NOMO-1 treated with DMSO at 0.1 percent for 48 hours (cell line): ENCODE measurements around the gene CTTNBP2.

ENCODE experiments used
- DNase-seq: peaks from one replicate; lab custom pipeline; 2025; ENCODE audit not compliant: unreplicated experiment; lab: John Stamatoyannopoulos, UW

The CTTNBP2 gene

GRCh38 chr7:117872561-117873309 lies 506 bp downstream of the CTTNBP2 start:
- DNase-seq = no peak

- no peak for DNase-seq
Measured at GRCh38 chr7:117871778-117872538, 1.3 kb downstream of the CTTNBP2 start.

GRCh38 chr7:117871401-117871777 lies 1.9 kb downstream of the CTTNBP2 start:
- no peak for DNase-seq

GRCh38 chr7:117870448-117871130 lies 2.7 kb downstream of the CTTNBP2 start:
- DNase-seq = no peak

GRCh38 chr7:117869374-117869773 lies 3.9 kb downstream of the CTTNBP2 start:
- DNase-seq = no peak

GRCh38 chr7:117863618-117864017 lies 9.6 kb downstream of the CTTNBP2 start:
- no peak for DNase-seq

- DNase-seq = no peak
Measured at GRCh38 chr7:117862378-117862777, 10.9 kb downstream of the CTTNBP2 start.

GRCh38 chr7:117859246-117859812 lies 13.9 kb downstream of the CTTNBP2 start:
- no peak for DNase-seq

- DNase-seq = no peak
Measured at GRCh38 chr7:117858712-117859111, 14.5 kb downstream of the CTTNBP2 start.

GRCh38 chr7:117857718-117858117 lies 15.5 kb downstream of the CTTNBP2 start:
- no peak for DNase-seq

- DNase-seq = no peak
Measured at GRCh38 chr7:117856196-117856595, 17.0 kb downstream of the CTTNBP2 start.

GRCh38 chr7:117854186-117854585 lies 19.1 kb downstream of the CTTNBP2 start:
- DNase-seq = no peak

GRCh38 chr7:117848941-117849340 lies 24.3 kb downstream of the CTTNBP2 start:
- no peak for DNase-seq

GRCh38 chr7:117844678-117845077 lies 28.6 kb downstream of the CTTNBP2 start:
- no peak for DNase-seq

GRCh38 chr7:117841611-117842010 lies 31.6 kb downstream of the CTTNBP2 start:
- DNase-seq = no peak

- DNase-seq = no peak
Measured at GRCh38 chr7:117841011-117841410, 32.2 kb downstream of the CTTNBP2 start.

GRCh38 chr7:117839507-117839906 lies 33.7 kb downstream of the CTTNBP2 start:
- no peak for DNase-seq

- DNase-seq = no peak
Measured at GRCh38 chr7:117837841-117838240, 35.4 kb downstream of the CTTNBP2 start.

- no peak for DNase-seq
Measured at GRCh38 chr7:117835016-117835664, 38.1 kb downstream of the CTTNBP2 start.

- DNase-seq = peak; percentile 4
Measured at GRCh38 chr7:117830422-117830954, 42.8 kb downstream of the CTTNBP2 start.
